Fibroblast of villous mesenchyme (primary cell): ENCODE measurements around the gene HDAC1. TPM values are rescaled to one million over a fixed set of nuclear protein-coding genes. Genes with fewer than 3 reads are reported as not detected.

Experiments
- DNase-seq: peaks from one replicate; pipeline ENCODE4 v3.0.0-alpha.2; 2010; ENCODE audit warnings: low read depth
- H3K4me3 ChIP-seq: 2 replicates; pipeline ENCODE4 v1.5.1; 2011; ENCODE audit warnings: low read depth, mild to moderate bottlenecking, low read length
- CTCF ChIP-seq: IDR thresholded peaks from 2 replicates; pipeline ENCODE4 v1.5.1; 2012; ENCODE audit warnings: low read depth, mild to moderate bottlenecking, low read length; ENCODE audit not compliant: insufficient read depth
- total RNA-seq: library from RNA; depleted of rRNA; stranded (reverse); fragments of >200 nt; gene quantifications from 2 replicates; pipeline ENCODE4 v1.2.3, GENCODE V29; 2012

The HDAC1 gene
- 67.6 and 95.0 TPM in 2 replicates for total RNA-seq

- no peak for TF ChIP-seq CTCF
- H3K4me3 ChIP-seq, result peak within 1 kb of the TSS; percentile 98
- DNase-seq, result peak; percentile 97
Observed at GRCh38 chr1:32291708-32292538, at the start of gene HDAC1. Gene HDAC1, plus strand, starts transcription at chr1:32292083. Its CDS starts 87 bp downstream, at chr1:32292170.

GRCh38 chr1:32242341-32242851 is 49.5 kb upstream of the HDAC1 start:
- no peak for TF ChIP-seq CTCF
- DNase-seq, result peak; percentile 62
- H3K4me3 ChIP-seq, result peak overlapping the region; percentile 37

- no peak within 1 kb of the TSS for H3K4me3 ChIP-seq
- no peak for TF ChIP-seq CTCF
- DNase-seq, result peak; percentile 87
Observed at GRCh38 chr1:32246888-32247273, 45.0 kb upstream of the HDAC1 start, which contains the start of gene FAM167B. Gene FAM167B, plus strand, starts transcription at chr1:32247222. Its CDS starts 200 bp downstream, at chr1:32247422.

GRCh38 chr1:32247452-32247851 is 44.4 kb upstream of the HDAC1 start:
- H3K4me3 ChIP-seq, result no peak overlapping the region
- no peak for TF ChIP-seq CTCF
- no peak for DNase-seq

- DNase-seq, result peak; percentile 72
- TF ChIP-seq CTCF, result peak; percentile 91
- no peak overlapping the region for H3K4me3 ChIP-seq
Observed at GRCh38 chr1:32247983-32248889, 43.6 kb upstream of the HDAC1 start.

- no peak for DNase-seq
- no peak overlapping the region for H3K4me3 ChIP-seq
Observed at GRCh38 chr1:32249831-32250525, 41.9 kb upstream of the HDAC1 start.

More at GRCh38 chr1:32249831-32250525, 41.9 kb upstream of the HDAC1 start:
- TF ChIP-seq CTCF, result no peak
